C4-2B (cell line): ENCODE measurements around the gene RNF213.

ENCODE experiments used
- ZFX ChIP-seq: fragments of 450-650 bp; IDR thresholded peaks from 2 replicates; pipeline ENCODE4 v1.6.1; 2017
- TF ChIP-seq, protein P1 (sequence below): fragments of 450-650 bp; conservative IDR thresholded peaks from 2 replicates; pipeline ENCODE4 v1.5.1; 2017; ENCODE audit warnings: mild to moderate bottlenecking

DNA sequence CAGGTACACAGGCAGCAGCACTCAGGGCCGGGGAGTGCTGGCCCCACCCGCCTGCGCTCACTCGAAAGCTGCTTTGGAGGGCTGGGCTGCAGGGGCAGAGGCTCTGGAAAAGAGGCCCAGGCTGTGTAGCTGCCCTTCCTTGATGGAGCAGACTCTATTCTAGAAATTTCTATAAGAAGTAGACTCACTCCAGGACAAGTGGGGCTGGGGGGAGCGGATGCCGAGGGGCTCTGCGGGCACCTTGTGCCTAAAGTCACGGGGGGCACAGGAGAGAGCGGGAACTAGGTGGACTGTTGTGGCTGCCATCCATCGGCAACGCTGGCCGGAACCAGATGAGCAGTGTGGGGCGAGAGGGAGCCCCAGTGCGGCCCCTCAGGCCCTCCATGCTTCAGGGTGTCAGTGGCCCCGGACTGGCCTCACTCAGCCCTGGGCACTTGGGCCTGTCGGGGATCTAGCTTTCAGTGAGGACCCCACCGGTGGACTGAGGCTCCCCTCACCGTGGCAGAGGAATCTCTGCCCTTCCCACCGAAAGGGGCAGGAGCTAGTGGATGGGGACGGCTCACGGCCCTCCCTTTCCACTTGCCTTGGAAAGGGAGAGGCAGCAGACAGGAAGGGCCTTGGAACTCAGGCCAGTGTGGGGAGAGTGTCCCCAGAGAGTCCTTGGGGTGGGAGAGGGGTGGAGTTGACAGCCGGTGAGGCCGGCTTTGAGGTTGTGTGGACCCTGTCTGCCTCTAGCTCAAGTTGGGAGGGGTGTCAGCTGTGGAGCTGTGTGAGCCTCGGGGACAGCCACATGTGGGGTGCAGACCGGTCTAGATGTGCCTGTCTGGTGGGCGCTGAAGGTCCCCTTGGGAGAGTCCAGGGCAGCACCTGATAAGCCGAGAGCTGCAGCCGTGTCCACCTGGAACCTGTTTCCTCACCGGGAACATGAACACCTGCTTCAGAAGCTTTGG lies 170.9 kb downstream of the RNF213 start:
- TF ChIP-seq, protein P1, sequence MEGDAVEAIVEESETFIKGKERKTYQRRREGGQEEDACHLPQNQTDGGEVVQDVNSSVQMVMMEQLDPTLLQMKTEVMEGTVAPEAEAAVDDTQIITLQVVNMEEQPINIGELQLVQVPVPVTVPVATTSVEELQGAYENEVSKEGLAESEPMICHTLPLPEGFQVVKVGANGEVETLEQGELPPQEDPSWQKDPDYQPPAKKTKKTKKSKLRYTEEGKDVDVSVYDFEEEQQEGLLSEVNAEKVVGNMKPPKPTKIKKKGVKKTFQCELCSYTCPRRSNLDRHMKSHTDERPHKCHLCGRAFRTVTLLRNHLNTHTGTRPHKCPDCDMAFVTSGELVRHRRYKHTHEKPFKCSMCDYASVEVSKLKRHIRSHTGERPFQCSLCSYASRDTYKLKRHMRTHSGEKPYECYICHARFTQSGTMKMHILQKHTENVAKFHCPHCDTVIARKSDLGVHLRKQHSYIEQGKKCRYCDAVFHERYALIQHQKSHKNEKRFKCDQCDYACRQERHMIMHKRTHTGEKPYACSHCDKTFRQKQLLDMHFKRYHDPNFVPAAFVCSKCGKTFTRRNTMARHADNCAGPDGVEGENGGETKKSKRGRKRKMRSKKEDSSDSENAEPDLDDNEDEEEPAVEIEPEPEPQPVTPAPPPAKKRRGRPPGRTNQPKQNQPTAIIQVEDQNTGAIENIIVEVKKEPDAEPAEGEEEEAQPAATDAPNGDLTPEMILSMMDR: no peak
- TF ChIP-seq ZFX: no peak
